Measurements from ENCODE around the gene AOPEP. TPM values are rescaled to one million over a fixed set of nuclear protein-coding genes. Genes with fewer than 3 reads are reported as not detected.
A peak's percentile ranks its signal among the peaks of the same experiment; 100 is the strongest.

Gene AOPEP
- total RNA-seq, 2 donors from 2014 or later = 81.5 to 224 TPM

DNA sequence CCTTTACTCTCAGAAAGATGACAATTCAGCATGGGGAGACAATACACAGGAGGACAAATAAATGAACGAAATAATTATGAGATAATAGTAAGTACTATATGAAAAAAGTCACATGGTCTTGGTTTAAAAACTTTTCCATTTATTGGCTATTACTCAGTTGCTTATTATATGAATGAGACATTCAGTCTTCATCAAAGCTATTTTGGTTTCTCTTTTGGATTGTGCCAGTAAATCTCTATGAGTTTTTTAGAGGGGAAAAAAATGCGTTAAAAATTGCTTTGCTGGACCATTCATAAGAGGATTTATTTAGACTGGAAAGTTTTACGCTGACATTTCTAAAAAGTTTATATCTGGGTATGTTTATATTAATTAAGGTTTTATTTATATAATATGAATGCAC, 137.7 kb downstream of the AOPEP start:
- no peak overlapping the region for H3K27ac ChIP-seq
- peaks cover 34% of the 10 kb centered on the region for H3K4me1 ChIP-seq
- intact Hi-C loops (cut with DNase I) = no loop called here
- H3K36me3 ChIP-seq (replicated peaks in 1 of 2; ENCODE audit: insufficient read depth in 1 of 2, low read depth in 2 of 2) = no peaks in the 10 kb centered on the region
- TF ChIP-seq, protein P1, sequence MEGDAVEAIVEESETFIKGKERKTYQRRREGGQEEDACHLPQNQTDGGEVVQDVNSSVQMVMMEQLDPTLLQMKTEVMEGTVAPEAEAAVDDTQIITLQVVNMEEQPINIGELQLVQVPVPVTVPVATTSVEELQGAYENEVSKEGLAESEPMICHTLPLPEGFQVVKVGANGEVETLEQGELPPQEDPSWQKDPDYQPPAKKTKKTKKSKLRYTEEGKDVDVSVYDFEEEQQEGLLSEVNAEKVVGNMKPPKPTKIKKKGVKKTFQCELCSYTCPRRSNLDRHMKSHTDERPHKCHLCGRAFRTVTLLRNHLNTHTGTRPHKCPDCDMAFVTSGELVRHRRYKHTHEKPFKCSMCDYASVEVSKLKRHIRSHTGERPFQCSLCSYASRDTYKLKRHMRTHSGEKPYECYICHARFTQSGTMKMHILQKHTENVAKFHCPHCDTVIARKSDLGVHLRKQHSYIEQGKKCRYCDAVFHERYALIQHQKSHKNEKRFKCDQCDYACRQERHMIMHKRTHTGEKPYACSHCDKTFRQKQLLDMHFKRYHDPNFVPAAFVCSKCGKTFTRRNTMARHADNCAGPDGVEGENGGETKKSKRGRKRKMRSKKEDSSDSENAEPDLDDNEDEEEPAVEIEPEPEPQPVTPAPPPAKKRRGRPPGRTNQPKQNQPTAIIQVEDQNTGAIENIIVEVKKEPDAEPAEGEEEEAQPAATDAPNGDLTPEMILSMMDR (IDR thresholded peaks at IDR 0.05) = no peak
- no peak for TF ChIP-seq POLR2A (IDR thresholded peaks at IDR 0.05)
- ATAC-seq (no peak), DNase-seq (no peak)
- no peaks in the 10 kb centered on the region for H3K27me3 ChIP-seq
- whole genome bisulfite sequencing, 2 donors = 60 to 72% methylated on average over 3 of the region's 3 CpGs
- H3K4me3 ChIP-seq = no peak overlapping the region
- no peaks in the 10 kb centered on the region for H3K9me3 ChIP-seq

DNA sequence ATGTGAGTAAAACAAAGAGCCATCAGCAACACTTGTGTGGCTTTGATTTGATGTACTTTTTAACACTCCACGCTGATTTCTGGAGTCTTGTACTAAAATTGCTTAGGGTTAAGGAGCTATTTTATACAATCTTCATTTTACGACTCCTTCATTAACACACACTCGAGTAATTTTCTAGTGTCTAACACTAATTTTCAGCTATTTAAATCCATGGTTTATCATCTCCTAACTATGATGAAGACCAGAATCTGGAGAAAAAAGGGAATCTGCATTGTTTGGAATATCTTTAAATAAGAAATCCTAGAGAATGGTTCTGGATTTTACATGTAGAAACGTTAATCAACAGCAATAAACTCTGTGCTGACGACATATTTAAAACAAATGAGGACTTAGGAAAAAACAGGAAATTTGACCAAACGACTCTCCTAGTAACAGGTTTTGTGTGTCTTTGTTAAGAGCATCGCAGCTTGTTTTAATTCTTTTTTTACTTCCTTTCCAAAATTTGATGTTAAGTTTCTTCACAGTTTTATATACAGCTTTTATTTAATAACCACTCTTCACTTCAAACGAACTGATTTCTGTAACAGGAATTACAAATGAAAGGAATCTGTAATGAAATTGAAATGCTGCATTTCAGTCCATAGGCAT, 138.5 kb downstream of the AOPEP start:
- no peak overlapping the region for H3K4me3 ChIP-seq
- H3K9me3 ChIP-seq = no peaks in the 10 kb centered on the region
- intact Hi-C loops (cut with DNase I) = no loop called here
- peaks cover 34% of the 10 kb centered on the region for H3K4me1 ChIP-seq
- DNase-seq (no peak), ATAC-seq (no peak)
- H3K27me3 ChIP-seq = no peaks in the 10 kb centered on the region
- no peaks in the 10 kb centered on the region for H3K36me3 ChIP-seq (replicated peaks in 1 of 2; ENCODE audit: insufficient read depth in 1 of 2, low read depth in 2 of 2)
- no peak for TF ChIP-seq POLR2A (IDR thresholded peaks at IDR 0.05)
- TF ChIP-seq, protein P1 (IDR thresholded peaks at IDR 0.05) = no peak
- 71 to 74% methylated on average over 8 of the region's 8 CpGs for WGBS, 2 donors
- H3K27ac ChIP-seq = peak overlapping the region in 1 of 4 donors; percentile 14

DNA sequence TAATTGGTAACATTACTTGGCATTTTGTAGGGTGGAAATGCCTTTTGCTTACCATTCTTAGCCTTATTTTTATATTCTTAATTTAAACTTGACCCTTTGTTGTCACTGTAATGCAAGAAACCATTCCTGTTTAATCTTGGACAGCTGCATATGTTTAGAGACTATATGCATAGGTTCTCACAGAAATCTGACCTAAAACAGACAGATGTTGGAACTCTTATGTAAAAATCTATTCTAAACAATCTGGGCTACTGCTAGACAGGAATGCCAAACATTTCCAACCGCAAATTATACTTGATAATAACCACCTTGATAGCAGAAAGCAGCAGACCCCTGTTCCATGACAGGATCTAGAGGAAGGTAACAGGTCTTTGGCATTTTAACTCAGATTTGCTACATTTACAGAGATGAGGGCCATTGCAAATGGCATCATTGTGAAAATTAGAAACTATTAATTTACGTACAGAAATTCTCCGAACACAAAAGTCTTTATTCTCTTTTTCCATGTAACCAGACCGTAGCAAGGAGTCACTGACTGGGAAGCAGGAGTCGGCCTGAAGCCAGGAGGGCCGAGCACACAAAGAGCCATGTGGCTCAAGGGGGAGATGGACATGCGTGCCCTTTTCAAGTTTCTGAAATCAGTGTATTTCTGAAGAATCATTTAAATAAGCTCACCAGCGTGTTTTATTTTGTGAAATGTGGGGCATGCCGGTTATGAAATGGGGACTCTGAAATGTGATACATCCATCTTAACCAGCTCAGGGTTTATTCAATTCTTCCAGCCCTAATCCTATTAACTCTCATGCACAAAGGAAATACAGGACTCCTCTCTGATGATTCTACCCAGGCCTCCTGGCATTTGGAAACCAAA, 139.3 kb downstream of the AOPEP start:
- H3K27me3 ChIP-seq = no peaks in the 10 kb centered on the region
- H3K36me3 ChIP-seq (replicated peaks in 1 of 2; ENCODE audit: insufficient read depth in 1 of 2, low read depth in 2 of 2) = no peaks in the 10 kb centered on the region
- intact Hi-C loops (cut with DNase I) = no loop called here
- no peak for DNase-seq
- WGBS, 2 donors = 85 to 88% methylated on average over 9 of the region's 9 CpGs
- no peaks in the 10 kb centered on the region for H3K9me3 ChIP-seq
- TF ChIP-seq, protein P1 (IDR thresholded peaks at IDR 0.05) = no peak
- no peak for TF ChIP-seq POLR2A (IDR thresholded peaks at IDR 0.05)
- H3K4me3 ChIP-seq = no peak overlapping the region
- peak overlapping the region in 3 of 4 donors; percentile 15 to 92 (median 81) for H3K27ac ChIP-seq
- peaks cover 34% of the 10 kb centered on the region for H3K4me1 ChIP-seq
- ATAC-seq = no peak

DNA sequence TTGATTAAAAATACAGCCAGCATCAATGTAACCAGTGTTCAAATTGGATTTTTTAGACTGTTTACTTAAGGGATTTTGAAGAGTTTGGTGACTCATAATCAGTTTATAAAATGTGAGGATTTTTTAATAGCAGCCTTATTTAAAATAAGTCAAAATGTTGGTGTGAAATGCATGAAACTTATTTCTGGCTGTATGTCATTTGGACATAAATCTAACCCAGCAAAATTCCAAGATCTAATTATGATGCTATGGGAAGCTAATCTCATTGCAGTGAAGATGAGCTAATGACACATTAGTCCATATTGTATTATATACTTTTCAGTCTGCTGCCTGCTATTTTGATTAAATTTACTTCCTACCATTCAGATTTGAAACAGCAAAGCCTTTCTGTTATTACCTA, 140.3 kb downstream of the AOPEP start:
- intact Hi-C loops (cut with DNase I) = no loop called here
- TF ChIP-seq, protein P1 (IDR thresholded peaks at IDR 0.05) = no peak
- no peak for TF ChIP-seq POLR2A (IDR thresholded peaks at IDR 0.05)
- ATAC-seq (no peak), DNase-seq (no peak)
- Histone ChIP-seq H3K36me3 (replicated peaks in 1 of 2; ENCODE audit: insufficient read depth in 1 of 2, low read depth in 2 of 2) (no peaks in the 10 kb centered on the region), H3K27ac (peak overlapping the region; percentile 68 to 92 (median 84)), H3K4me1 (peaks cover 38% of the 10 kb centered on the region), H3K4me3 (no peak overlapping the region), H3K9me3 (no peaks in the 10 kb centered on the region), H3K27me3 (no peaks in the 10 kb centered on the region)
